Embryonic facial prominence (tissue), 1 donor: Measurements from ENCODE around the gene ARFGAP2.

Source experiments
- DNase-seq: peaks from one replicate; pipeline ENCODE4 v3.0.0-alpha.2; 2016; ENCODE audit errors: extremely low spot score

Gene ARFGAP2

GRCh38 chr11:47171061-47171838 lies 5.4 kb downstream of the ARFGAP2 start:
- DNase-seq, result no peak

- DNase-seq, result no peak
Measured at GRCh38 chr11:47166368-47166767, 10.3 kb downstream of the ARFGAP2 start.

- DNase-seq, result no peak
Measured at GRCh38 chr11:47165253-47165840, 11.3 kb downstream of the ARFGAP2 start.

GRCh38 chr11:47164321-47164720 lies 12.4 kb downstream of the ARFGAP2 start:
- DNase-seq, result no peak

GRCh38 chr11:47163898-47164297 lies 12.8 kb downstream of the ARFGAP2 start:
- DNase-seq, result no peak

- DNase-seq, result no peak
Measured at GRCh38 chr11:47163193-47163592, 13.5 kb downstream of the ARFGAP2 start.

GRCh38 chr11:47162426-47162825 lies 14.3 kb downstream of the ARFGAP2 start:
- no peak for DNase-seq

- no peak for DNase-seq
Measured at GRCh38 chr11:47161890-47162289, 14.8 kb downstream of the ARFGAP2 start.

GRCh38 chr11:47161134-47161854 lies 15.4 kb downstream of the ARFGAP2 start:
- no peak for DNase-seq

GRCh38 chr11:47160753-47161133 lies 15.9 kb downstream of the ARFGAP2 start:
- DNase-seq, result no peak

- DNase-seq, result no peak
Measured at GRCh38 chr11:47158242-47158641, 18.4 kb downstream of the ARFGAP2 start.

GRCh38 chr11:47157805-47158204 lies 18.9 kb downstream of the ARFGAP2 start:
- no peak for DNase-seq

GRCh38 chr11:47156951-47157350 lies 19.7 kb downstream of the ARFGAP2 start:
- no peak for DNase-seq

- no peak for DNase-seq
Measured at GRCh38 chr11:47156333-47156732, 20.3 kb downstream of the ARFGAP2 start.

- DNase-seq, result no peak
Measured at GRCh38 chr11:47155879-47156278, 20.8 kb downstream of the ARFGAP2 start.

GRCh38 chr11:47154616-47155570 lies 21.8 kb downstream of the ARFGAP2 start:
- no peak for DNase-seq

- DNase-seq, result peak; percentile 53
Measured at GRCh38 chr11:47152953-47153950, 23.4 kb downstream of the ARFGAP2 start.

- DNase-seq, result no peak
Measured at GRCh38 chr11:47152126-47152952, 24.3 kb downstream of the ARFGAP2 start.

GRCh38 chr11:47149782-47150181 lies 26.9 kb downstream of the ARFGAP2 start:
- DNase-seq, result no peak
